ENCODE data around the gene SULT6B1.

DNA sequence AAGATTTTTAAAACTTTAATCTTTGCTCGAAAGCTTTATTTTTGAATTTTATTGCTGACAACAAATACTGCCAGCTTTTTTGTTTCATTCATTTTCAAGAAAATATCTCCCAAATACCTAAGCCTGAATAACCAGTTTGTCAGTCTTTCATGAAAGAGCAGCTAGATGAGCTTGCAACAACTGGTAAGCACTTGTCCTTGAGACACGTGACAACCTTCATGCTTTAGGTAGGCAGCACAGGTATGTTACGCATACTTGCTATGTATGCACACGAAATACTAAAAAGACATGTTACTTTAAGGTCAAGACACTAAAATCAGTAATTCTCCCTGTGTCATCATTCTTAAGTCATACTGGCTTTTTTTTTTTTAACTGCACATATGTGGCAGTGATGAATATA, 30.6 kb upstream of the SULT6B1 start:
- TF ChIP-seq, protein P1, sequence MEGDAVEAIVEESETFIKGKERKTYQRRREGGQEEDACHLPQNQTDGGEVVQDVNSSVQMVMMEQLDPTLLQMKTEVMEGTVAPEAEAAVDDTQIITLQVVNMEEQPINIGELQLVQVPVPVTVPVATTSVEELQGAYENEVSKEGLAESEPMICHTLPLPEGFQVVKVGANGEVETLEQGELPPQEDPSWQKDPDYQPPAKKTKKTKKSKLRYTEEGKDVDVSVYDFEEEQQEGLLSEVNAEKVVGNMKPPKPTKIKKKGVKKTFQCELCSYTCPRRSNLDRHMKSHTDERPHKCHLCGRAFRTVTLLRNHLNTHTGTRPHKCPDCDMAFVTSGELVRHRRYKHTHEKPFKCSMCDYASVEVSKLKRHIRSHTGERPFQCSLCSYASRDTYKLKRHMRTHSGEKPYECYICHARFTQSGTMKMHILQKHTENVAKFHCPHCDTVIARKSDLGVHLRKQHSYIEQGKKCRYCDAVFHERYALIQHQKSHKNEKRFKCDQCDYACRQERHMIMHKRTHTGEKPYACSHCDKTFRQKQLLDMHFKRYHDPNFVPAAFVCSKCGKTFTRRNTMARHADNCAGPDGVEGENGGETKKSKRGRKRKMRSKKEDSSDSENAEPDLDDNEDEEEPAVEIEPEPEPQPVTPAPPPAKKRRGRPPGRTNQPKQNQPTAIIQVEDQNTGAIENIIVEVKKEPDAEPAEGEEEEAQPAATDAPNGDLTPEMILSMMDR (IDR thresholded peaks at IDR 0.05) = no peak
- TF ChIP-seq EZH2 (IDR thresholded peaks at IDR 0.05; ENCODE audit: borderline replicate concordance, insufficient read depth, low read depth, low read length, poor library complexity, severe bottlenecking) = no peak

All from B cell (primary cell).